Measurements from ENCODE around the gene CLMP.

CLMP gene

DNA sequence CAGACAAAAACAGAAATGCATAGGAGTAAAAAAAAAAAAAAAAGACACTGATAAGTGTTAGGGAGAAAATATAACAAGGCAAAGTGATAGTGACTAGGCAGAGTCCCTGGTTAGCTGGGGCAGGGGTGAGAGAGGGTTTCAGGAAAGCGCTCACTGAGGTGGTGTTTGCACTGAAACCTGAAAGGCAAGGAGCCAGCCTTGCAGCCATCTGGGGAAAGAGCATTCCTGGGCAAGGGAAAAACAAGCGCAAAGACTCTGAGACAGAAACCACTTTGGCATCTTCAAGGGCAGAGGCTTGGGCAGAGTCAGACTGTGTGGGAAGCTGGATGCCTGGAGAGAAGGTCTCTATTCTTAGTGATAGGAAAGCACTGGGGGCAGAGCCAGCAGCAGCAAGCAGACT lies 14.5 kb downstream of the CLMP start:
- H3K27ac ChIP-seq (ENCODE audit: low read depth, low read length, poor library complexity, severe bottlenecking) = no peak overlapping the region
- no peaks in the 10 kb centered on the region for H3K9me2 ChIP-seq (ENCODE audit: low read depth, low read length)
- H3K9me3 ChIP-seq (ENCODE audit: low read length) = no peaks in the 10 kb centered on the region
- no peaks in the 10 kb centered on the region for H3K36me3 ChIP-seq (ENCODE audit: insufficient read depth, low read length)
- no peaks in the 10 kb centered on the region for H3F3A ChIP-seq (ENCODE audit: insufficient read depth, low read length)
- H3K27me3 ChIP-seq (ENCODE audit: insufficient read depth, low read length) = no peaks in the 10 kb centered on the region
- H3K9ac ChIP-seq (ENCODE audit: low read length) = no peak overlapping the region
- H4K20me1 ChIP-seq (ENCODE audit: insufficient read depth, low read length) = no peaks in the 10 kb centered on the region
- no peak overlapping the region for H3K4me3 ChIP-seq (ENCODE audit: low read depth, low read length, poor library complexity, severe bottlenecking)
- H3K4me1 ChIP-seq (ENCODE audit: insufficient read depth, low read length, severe bottlenecking) = no peaks in the 10 kb centered on the region
- H3K79me2 ChIP-seq (ENCODE audit: insufficient read depth, low read length) = no peaks in the 10 kb centered on the region
- no peak overlapping the region for H2AFZ ChIP-seq (ENCODE audit: low read length)
- H3K4me2 ChIP-seq (ENCODE audit: low read length) = no peak overlapping the region
- TF ChIP-seq EZH2 (IDR thresholded peaks at IDR 0.05; ENCODE audit: borderline replicate concordance, low read length) = no peak
- TF ChIP-seq, protein P1, sequence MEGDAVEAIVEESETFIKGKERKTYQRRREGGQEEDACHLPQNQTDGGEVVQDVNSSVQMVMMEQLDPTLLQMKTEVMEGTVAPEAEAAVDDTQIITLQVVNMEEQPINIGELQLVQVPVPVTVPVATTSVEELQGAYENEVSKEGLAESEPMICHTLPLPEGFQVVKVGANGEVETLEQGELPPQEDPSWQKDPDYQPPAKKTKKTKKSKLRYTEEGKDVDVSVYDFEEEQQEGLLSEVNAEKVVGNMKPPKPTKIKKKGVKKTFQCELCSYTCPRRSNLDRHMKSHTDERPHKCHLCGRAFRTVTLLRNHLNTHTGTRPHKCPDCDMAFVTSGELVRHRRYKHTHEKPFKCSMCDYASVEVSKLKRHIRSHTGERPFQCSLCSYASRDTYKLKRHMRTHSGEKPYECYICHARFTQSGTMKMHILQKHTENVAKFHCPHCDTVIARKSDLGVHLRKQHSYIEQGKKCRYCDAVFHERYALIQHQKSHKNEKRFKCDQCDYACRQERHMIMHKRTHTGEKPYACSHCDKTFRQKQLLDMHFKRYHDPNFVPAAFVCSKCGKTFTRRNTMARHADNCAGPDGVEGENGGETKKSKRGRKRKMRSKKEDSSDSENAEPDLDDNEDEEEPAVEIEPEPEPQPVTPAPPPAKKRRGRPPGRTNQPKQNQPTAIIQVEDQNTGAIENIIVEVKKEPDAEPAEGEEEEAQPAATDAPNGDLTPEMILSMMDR (IDR thresholded peaks at IDR 0.05; ENCODE audit: low read length) = no peak

DNA sequence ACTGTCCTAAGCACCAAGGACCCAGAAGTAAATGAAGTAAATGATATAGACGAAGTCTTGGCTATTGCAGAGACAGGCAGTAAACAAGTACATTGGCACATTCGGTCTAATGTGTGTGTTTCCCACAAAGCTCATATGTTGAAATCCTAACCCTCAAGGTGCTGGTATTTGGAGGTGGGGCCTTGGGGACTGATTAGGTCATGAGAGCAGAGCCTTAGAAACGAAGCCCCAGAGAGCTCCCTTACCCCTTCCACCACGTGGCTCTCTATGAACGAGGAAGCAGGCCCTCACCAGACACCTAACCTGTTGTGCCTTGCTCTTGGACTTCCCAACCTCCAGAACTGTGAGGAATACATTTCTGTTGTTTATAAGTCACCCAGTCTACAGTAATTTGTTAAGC lies 14.9 kb downstream of the CLMP start:
- Histone ChIP-seq H3K4me1 (ENCODE audit: insufficient read depth, low read length, severe bottlenecking) (no peaks in the 10 kb centered on the region), H4K20me1 (ENCODE audit: insufficient read depth, low read length) (no peaks in the 10 kb centered on the region), H3K9me2 (ENCODE audit: low read depth, low read length) (no peaks in the 10 kb centered on the region), H3K9me3 (ENCODE audit: low read length) (no peaks in the 10 kb centered on the region), H3K79me2 (ENCODE audit: insufficient read depth, low read length) (no peaks in the 10 kb centered on the region), H3K4me3 (ENCODE audit: low read depth, low read length, poor library complexity, severe bottlenecking) (no peak overlapping the region), H3K27me3 (ENCODE audit: insufficient read depth, low read length) (no peaks in the 10 kb centered on the region), H3K4me2 (ENCODE audit: low read length) (no peak overlapping the region), H3K9ac (ENCODE audit: low read length) (no peak overlapping the region), H3F3A (ENCODE audit: insufficient read depth, low read length) (no peaks in the 10 kb centered on the region), H2AFZ (ENCODE audit: low read length) (no peak overlapping the region), H3K27ac (ENCODE audit: low read depth, low read length, poor library complexity, severe bottlenecking) (no peak overlapping the region), H3K36me3 (ENCODE audit: insufficient read depth, low read length) (no peaks in the 10 kb centered on the region)
- TF ChIP-seq, protein P1 (IDR thresholded peaks at IDR 0.05; ENCODE audit: low read length) = no peak
- TF ChIP-seq EZH2 (IDR thresholded peaks at IDR 0.05; ENCODE audit: borderline replicate concordance, low read length) = no peak

DNA sequence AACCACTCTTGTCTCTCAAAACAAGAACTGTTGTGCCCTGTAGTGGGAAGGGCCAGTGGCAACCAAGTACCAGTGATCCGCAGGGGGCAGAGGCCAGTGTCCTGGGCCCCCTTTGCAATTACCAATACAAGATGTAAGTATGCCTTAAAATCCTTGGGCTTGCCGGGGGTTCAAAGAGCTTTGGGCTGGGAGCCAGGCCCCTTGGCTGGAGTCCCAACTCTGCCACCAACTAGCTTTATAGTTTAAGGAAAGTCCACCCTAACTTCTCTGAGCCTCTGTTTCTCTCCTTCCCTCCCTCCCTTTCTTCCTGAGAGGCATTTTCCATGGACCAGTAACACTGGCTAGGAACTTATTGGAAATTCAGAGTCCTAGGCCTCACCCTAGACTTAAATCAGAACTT lies 15.5 kb downstream of the CLMP start:
- no peak for TF ChIP-seq EZH2 (IDR thresholded peaks at IDR 0.05; ENCODE audit: borderline replicate concordance, low read length)
- TF ChIP-seq, protein P1 (IDR thresholded peaks at IDR 0.05; ENCODE audit: low read length) = no peak
- H3K9me2 ChIP-seq (ENCODE audit: low read depth, low read length) = no peaks in the 10 kb centered on the region
- no peak overlapping the region for H3K4me2 ChIP-seq (ENCODE audit: low read length)
- H2AFZ ChIP-seq (ENCODE audit: low read length) = no peak overlapping the region
- no peaks in the 10 kb centered on the region for H3K27me3 ChIP-seq (ENCODE audit: insufficient read depth, low read length)
- no peak overlapping the region for H3K9ac ChIP-seq (ENCODE audit: low read length)
- no peaks in the 10 kb centered on the region for H4K20me1 ChIP-seq (ENCODE audit: insufficient read depth, low read length)
- no peaks in the 10 kb centered on the region for H3K4me1 ChIP-seq (ENCODE audit: insufficient read depth, low read length, severe bottlenecking)
- no peak overlapping the region for H3K27ac ChIP-seq (ENCODE audit: low read depth, low read length, poor library complexity, severe bottlenecking)
- H3K4me3 ChIP-seq (ENCODE audit: low read depth, low read length, poor library complexity, severe bottlenecking) = no peak overlapping the region
- H3K79me2 ChIP-seq (ENCODE audit: insufficient read depth, low read length) = no peaks in the 10 kb centered on the region
- H3K9me3 ChIP-seq (ENCODE audit: low read length) = no peaks in the 10 kb centered on the region
- no peaks in the 10 kb centered on the region for H3K36me3 ChIP-seq (ENCODE audit: insufficient read depth, low read length)
- no peaks in the 10 kb centered on the region for H3F3A ChIP-seq (ENCODE audit: insufficient read depth, low read length)
